Measurements from ENCODE around the gene FAP.

DNA sequence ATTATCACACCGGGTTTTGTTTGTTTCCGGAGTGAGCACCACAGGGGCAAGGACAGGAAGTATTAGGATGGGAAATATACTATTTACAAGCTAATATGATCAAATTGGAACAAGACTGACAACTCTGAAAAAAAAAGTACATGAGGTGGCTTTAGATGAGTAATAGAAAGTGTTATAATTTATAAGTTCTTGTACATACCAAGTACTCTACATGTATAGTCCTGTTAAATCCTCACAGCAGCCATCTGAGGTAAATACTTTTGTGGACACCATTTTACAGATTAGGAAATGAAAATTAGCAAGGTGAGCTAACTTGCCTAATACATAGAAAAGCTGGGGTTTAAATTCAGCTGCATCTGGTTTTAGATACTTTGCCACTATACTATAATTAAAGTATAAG lies 11.2 kb downstream of the FAP start:
- TF ChIP-seq POLR2A (IDR thresholded peaks at IDR 0.05; ENCODE audit: low read depth, low read length) = no peak
- no peak for TF ChIP-seq POLR2AphosphoS5 (IDR thresholded peaks at IDR 0.05; ENCODE audit: low read depth, low read length)
- no peak for TF ChIP-seq TAF1 (IDR thresholded peaks at IDR 0.05; ENCODE audit: borderline replicate concordance, low read depth, low read length)

All from GM12892 (cell line).